HCT116 (cell line): ENCODE results near the gene SLC44A3. TPM values are rescaled to one million over a fixed set of nuclear protein-coding genes. Genes with fewer than 3 reads are reported as not detected.

ENCODE experiments used
- ATAC-seq: fragments of 200-7000 bp; cut with Tn5 transposase; 2 replicates; pipeline ENCODE4 v1.9.1; 2020; ENCODE audit warnings: mild to moderate bottlenecking, moderate library complexity
- BruUV-seq: library from RNA; stranded (reverse); fragments of 400-500 nt; replicated peaks from 2 replicates; lab custom pipeline; 2021; lab: Mats Ljungman, UMichigan
- CTCF ChIA-PET: fragments of 300-600 bp; sonication (Branson Sonifier 250); formaldehyde crosslinking; loops from one replicate; lab custom pipeline; 2021; ENCODE audit warnings: antibody characterized with exemption; lab: Charles Lee
- POLR2A ChIA-PET: fragments of 300-600, 350-600 bp; sonication (Branson Sonifier 250); formaldehyde crosslinking; loops from one replicate; lab custom pipeline; 2021; ENCODE audit warnings: antibody characterized with exemption; lab: Charles Lee
- RAD21 ChIA-PET, 2 experiments: fragments of 300-600 bp; sonication (Branson Sonifier 250); formaldehyde crosslinking; loops; one replicate each; lab custom pipeline; 2023; ENCODE audit warnings: low total read pairs in 2 of 2; ENCODE audit not compliant: uncharacterized antibody in 2 of 2, unreplicated experiment in 2 of 2, low non-redundant PET in 1 of 2; lab: Charles Lee
- DNase-seq: peaks from one replicate; pipeline ENCODE4 v3.0.0-alpha.2; 2010; ENCODE audit warnings: low read depth, low spot score
- H2AFZ ChIP-seq: fragments of 200-600 bp; shearing (Covaris generic), sonication (generic); 2 replicates; pipeline ENCODE4 v1.6.1; 2017; ENCODE audit warnings: low read depth, mixed run types, mixed read lengths, antibody characterized with exemption, low read length; ENCODE audit not compliant: poor library complexity, severe bottlenecking
- H3K27ac ChIP-seq: 2 replicates; pipeline ENCODE4 v1.5.1; 2012; ENCODE audit warnings: low read depth, low read length
- H3K27me3 ChIP-seq: fragments of 200-600 bp; sonication (generic); 2 replicates; pipeline ENCODE4 v1.6.1; 2016; ENCODE audit warnings: mixed run types, low read length, mixed read lengths; ENCODE audit not compliant: insufficient read depth
- H3K36me3 ChIP-seq, 2 experiments: fragments of 200-500 bp in 1 of 2; fragments of 200-600 bp in 1 of 2; sonication (Bioruptor generic) in 1 of 2; sonication (generic) in 1 of 2; 2 replicates each; pipeline versions ENCODE4 v1.5.1 to v1.6.1; 2014 to 2016; ENCODE audit warnings: low read length in 2 of 2, inconsistent platforms in 1 of 2, mixed read lengths in 1 of 2, mixed run types in 1 of 2; ENCODE audit not compliant: insufficient read depth in 2 of 2, control insufficient read depth in 1 of 2
- H3K4me1 ChIP-seq, 2 experiments: fragments of 200-600 bp in 1 of 2; sonication (generic) in 1 of 2; 2 replicates each; pipeline versions ENCODE4 v1.5.1 to v1.6.1; 2012 to 2017; ENCODE audit warnings: low read length in 2 of 2, inconsistent platforms in 1 of 2, mild to moderate bottlenecking in 1 of 2, mixed read lengths in 1 of 2, mixed run types in 1 of 2, moderate library complexity in 1 of 2; ENCODE audit not compliant: insufficient read depth in 2 of 2, control insufficient read depth in 1 of 2
- H3K4me2 ChIP-seq: fragments of 200-600 bp; sonication (generic); 2 replicates; pipeline ENCODE4 v1.6.1; 2017; ENCODE audit warnings: mixed run types, low read length, mixed read lengths
- H3K4me3 ChIP-seq, 2 experiments: fragments of 200-600 bp in 1 of 2; sonication (generic) in 1 of 2; replicated peaks in 1 of 2; 2 replicates each; pipeline ENCODE4 v1.5.1; 2011 to 2016; ENCODE audit warnings: low read length in 2 of 2, control low read depth in 1 of 2, low read depth in 1 of 2, mild to moderate bottlenecking in 1 of 2, mixed read lengths in 1 of 2, mixed run types in 1 of 2
- H3K79me2 ChIP-seq: fragments of 200-600 bp; sonication (generic); 2 replicates; pipeline ENCODE4 v1.6.1; 2017; ENCODE audit warnings: mild to moderate bottlenecking, mixed run types, low read length, moderate library complexity, mixed read lengths; ENCODE audit not compliant: insufficient read depth
- H3K9ac ChIP-seq: fragments of 200-600 bp; sonication (generic); 2 replicates; pipeline ENCODE4 v1.6.1; 2016; ENCODE audit warnings: low read length, mixed read lengths
- H3K9me2 ChIP-seq: fragments of 200-600 bp; sonication (generic), shearing (Covaris generic); 2 replicates; pipeline ENCODE4 v1.6.1; 2017; ENCODE audit warnings: mixed run types, mild to moderate bottlenecking, moderate library complexity; ENCODE audit not compliant: insufficient read depth
- H3K9me3 ChIP-seq, 2 experiments: fragments of 200-500 bp in 1 of 2; fragments of 200-600 bp in 1 of 2; sonication (Bioruptor generic) in 1 of 2; sonication (generic) in 1 of 2; 2 replicates each; pipeline ENCODE4 v1.6.1; 2014 to 2017; ENCODE audit warnings: low read length in 2 of 2, mixed read lengths in 2 of 2, inconsistent platforms in 1 of 2, low read depth in 1 of 2, mild to moderate bottlenecking in 1 of 2, mixed run types in 1 of 2, moderate library complexity in 1 of 2; ENCODE audit not compliant: control insufficient read depth in 1 of 2, insufficient read depth in 1 of 2
- H4K20me1 ChIP-seq: fragments of 200-600 bp; sonication (generic), shearing (Covaris generic); 2 replicates; pipeline ENCODE4 v1.6.1; 2017; ENCODE audit warnings: mixed run types, mild to moderate bottlenecking, moderate library complexity; ENCODE audit not compliant: insufficient read depth
- CEBPB ChIP-seq: IDR thresholded peaks from 2 replicates; pipeline ENCODE4 v1.6.1; 2012; ENCODE audit warnings: low read depth
- EGR1 ChIP-seq: IDR thresholded peaks from 2 replicates; pipeline ENCODE4 v1.6.1; 2012; ENCODE audit warnings: low read depth
- ELF1 ChIP-seq: IDR thresholded peaks from 2 replicates; pipeline ENCODE4 v1.6.1; 2012; ENCODE audit warnings: low read depth, borderline replicate concordance
- EZH2 ChIP-seq: fragments of 200-600 bp; sonication (generic); IDR thresholded peaks from 2 replicates; pipeline ENCODE4 v1.6.1; 2017; ENCODE audit warnings: antibody characterized with exemption, mixed run types
- FOSL1 ChIP-seq: IDR thresholded peaks from 2 replicates; pipeline ENCODE4 v1.6.1; 2012; ENCODE audit warnings: low read depth
- JUND ChIP-seq: IDR thresholded peaks from 2 replicates; pipeline ENCODE4 v1.6.1; 2012
- POLR2A ChIP-seq: IDR thresholded peaks from 2 replicates; pipeline ENCODE4 v1.7.0; 2011; ENCODE audit warnings: borderline replicate concordance; ENCODE audit not compliant: insufficient read depth, insufficient read length; ENCODE audit errors: extremely low read depth
- RAD21 ChIP-seq: IDR thresholded peaks from 2 replicates; pipeline ENCODE4 v1.6.1; 2012; ENCODE audit warnings: low read depth, mild to moderate bottlenecking
- SIN3A ChIP-seq: IDR thresholded peaks from 2 replicates; pipeline ENCODE4 v1.6.1; 2012; ENCODE audit warnings: low read depth
- SRF ChIP-seq: IDR thresholded peaks from 2 replicates; pipeline ENCODE4 v1.6.1; 2012; ENCODE audit warnings: low read depth
- TCF7L2 ChIP-seq: IDR thresholded peaks from 2 replicates; pipeline ENCODE4 v1.7.0; 2011; ENCODE audit warnings: borderline replicate concordance, inconsistent platforms; ENCODE audit not compliant: insufficient read depth, insufficient read length; ENCODE audit errors: extremely low read depth
- intact Hi-C: fragments of 100-400 bp; cut with micrococcal nuclease; formaldehyde crosslinking; loops from 2 replicates; pipeline ENCODE4 v1.10.0; 2022
- total RNA-seq: library from RNA; stranded (reverse); gene quantifications from one replicate; pipeline ENCODE4 v1.2.1, GENCODE V29; 2021; ENCODE audit not compliant: unreplicated experiment
- TF ChIP-seq, protein P1 (sequence below): IDR thresholded peaks from 2 replicates; pipeline ENCODE4 v1.6.1; 2012
- TF ChIP-seq, protein P2 (sequence below), 3 experiments: fragments of 200-600 bp in 1 of 3; sonication (generic) in 1 of 3; IDR thresholded peaks in 2 of 3; conservative IDR thresholded peaks in 1 of 3; 2 replicates each; pipeline ENCODE4 v1.5.1; 2012 to 2017; ENCODE audit warnings: low read depth in 2 of 3, low read length in 2 of 3, antibody characterized with exemption in 1 of 3, borderline replicate concordance in 1 of 3, control low read depth in 1 of 3, mild to moderate bottlenecking in 1 of 3, mixed read lengths in 1 of 3, mixed run types in 1 of 3, moderate library complexity in 1 of 3; ENCODE audit not compliant: insufficient read depth in 1 of 3
- TF ChIP-seq, protein P3 (sequence below): IDR thresholded peaks from 2 replicates; pipeline ENCODE4 v1.6.1; 2011; ENCODE audit warnings: mild to moderate bottlenecking, low read length, moderate library complexity; ENCODE audit not compliant: insufficient replicate concordance; ENCODE audit errors: extremely low read depth
- TF ChIP-seq, protein P4 (sequence below): IDR thresholded peaks from 2 replicates; pipeline ENCODE4 v1.6.1; 2012; ENCODE audit warnings: low read depth

SLC44A3 gene
- total RNA-seq, 1 experiment from 2014 or later, result 9.6 TPM

DNA sequence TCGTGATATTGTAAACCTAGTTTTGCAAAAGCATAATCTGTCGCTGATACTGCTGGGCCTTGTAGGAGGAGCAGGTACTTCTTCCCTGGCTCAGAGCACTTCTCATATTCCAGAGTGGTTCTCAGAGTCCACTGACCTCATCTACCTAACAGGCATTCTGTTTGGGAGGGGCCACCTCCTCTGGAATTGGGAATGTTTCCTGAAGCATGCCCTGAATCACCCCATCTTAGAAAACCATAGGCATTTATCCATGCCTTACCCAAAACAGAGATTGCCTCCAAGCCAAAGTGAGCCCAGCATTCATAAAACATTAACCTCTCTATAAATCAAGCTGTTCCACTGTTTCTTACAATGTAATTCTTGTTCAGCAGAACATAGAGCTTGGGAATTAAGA, 35.1 kb downstream of the SLC44A3 start (continued):
- TF ChIP-seq, protein P1, sequence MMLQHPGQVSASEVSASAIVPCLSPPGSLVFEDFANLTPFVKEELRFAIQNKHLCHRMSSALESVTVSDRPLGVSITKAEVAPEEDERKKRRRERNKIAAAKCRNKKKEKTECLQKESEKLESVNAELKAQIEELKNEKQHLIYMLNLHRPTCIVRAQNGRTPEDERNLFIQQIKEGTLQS, result no peak
- TF ChIP-seq POLR2A (no peak), RAD21 (no peak)
- TF ChIP-seq, protein P2, sequence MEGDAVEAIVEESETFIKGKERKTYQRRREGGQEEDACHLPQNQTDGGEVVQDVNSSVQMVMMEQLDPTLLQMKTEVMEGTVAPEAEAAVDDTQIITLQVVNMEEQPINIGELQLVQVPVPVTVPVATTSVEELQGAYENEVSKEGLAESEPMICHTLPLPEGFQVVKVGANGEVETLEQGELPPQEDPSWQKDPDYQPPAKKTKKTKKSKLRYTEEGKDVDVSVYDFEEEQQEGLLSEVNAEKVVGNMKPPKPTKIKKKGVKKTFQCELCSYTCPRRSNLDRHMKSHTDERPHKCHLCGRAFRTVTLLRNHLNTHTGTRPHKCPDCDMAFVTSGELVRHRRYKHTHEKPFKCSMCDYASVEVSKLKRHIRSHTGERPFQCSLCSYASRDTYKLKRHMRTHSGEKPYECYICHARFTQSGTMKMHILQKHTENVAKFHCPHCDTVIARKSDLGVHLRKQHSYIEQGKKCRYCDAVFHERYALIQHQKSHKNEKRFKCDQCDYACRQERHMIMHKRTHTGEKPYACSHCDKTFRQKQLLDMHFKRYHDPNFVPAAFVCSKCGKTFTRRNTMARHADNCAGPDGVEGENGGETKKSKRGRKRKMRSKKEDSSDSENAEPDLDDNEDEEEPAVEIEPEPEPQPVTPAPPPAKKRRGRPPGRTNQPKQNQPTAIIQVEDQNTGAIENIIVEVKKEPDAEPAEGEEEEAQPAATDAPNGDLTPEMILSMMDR (IDR thresholded peaks at IDR 0.05 in 2 of 3, conservative IDR thresholded peaks at IDR 0.05 in 1 of 3; ENCODE audit: borderline replicate concordance in 1 of 3, insufficient read depth in 1 of 3, low read depth in 2 of 3, low read length in 2 of 3), result no peak

DNA sequence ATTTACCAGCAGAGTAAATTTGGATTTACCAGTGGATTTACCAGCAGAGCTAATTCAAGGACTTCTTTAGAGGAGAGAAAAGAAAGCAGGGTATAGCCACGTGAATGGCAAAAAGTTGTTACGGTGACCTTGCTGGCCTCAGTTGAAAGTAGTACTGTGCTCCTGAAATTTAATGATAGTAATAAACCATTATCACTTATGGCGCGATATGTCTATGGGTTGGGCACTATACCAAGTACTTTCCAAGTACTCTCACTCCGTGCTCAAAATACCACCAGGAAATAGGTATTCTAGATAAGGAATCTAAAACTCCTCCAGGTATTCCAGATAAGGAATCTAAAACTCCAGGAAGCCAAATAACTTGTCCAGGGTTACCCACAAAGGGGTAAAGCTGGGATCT, 35.8 kb downstream of the SLC44A3 start:
- H3K9me3 ChIP-seq, result no peaks in the 10 kb centered on the region
- CTCF ChIA-PET, result interaction anchor here (5.5 to 7.0 kb wide), 2 partner anchors 185 to 189 kb away, joined by 101 to 190 read pairs; no protein-coding TSS in a partner anchor
- no peak overlapping the region for H3K9ac ChIP-seq
- H3K4me1 ChIP-seq, result peaks cover 16 to 39% of the 10 kb centered on the region in 2 experiments
- BruUV-seq, result no TSS peak
- no peaks in the 10 kb centered on the region for H4K20me1 ChIP-seq
- intact Hi-C loops, result no loop called here
- no peaks in the 10 kb centered on the region for H3K27me3 ChIP-seq
- DNase-seq (no peak), ATAC-seq (no peak)
- no peak overlapping the region for H2AFZ ChIP-seq
- RAD21 ChIA-PET, result interaction anchor here in 1 of 2 experiments (3.8 kb wide), 1 partner anchor 185 kb away, joined by 52 read pairs; no protein-coding TSS in a partner anchor
- H3K27ac ChIP-seq, result no peak overlapping the region
- H3K36me3 ChIP-seq, result no peaks in the 10 kb centered on the region
- H3K4me2 ChIP-seq, result peak overlapping the region; percentile 86; the same call in 1 of the 2 replicates
- no peaks in the 10 kb centered on the region for H3K79me2 ChIP-seq
- no peaks in the 10 kb centered on the region for H3K9me2 ChIP-seq
- POLR2A ChIA-PET, result no interaction called here
- H3K4me3 ChIP-seq, result no peak overlapping the region
- TF ChIP-seq, protein P2 (IDR thresholded peaks at IDR 0.05 in 2 of 3, conservative IDR thresholded peaks at IDR 0.05 in 1 of 3; ENCODE audit: borderline replicate concordance in 1 of 3, insufficient read depth in 1 of 3, low read depth in 2 of 3, low read length in 2 of 3), result no peak
- TF ChIP-seq TCF7L2, result no peak
- no peak for TF ChIP-seq EZH2
- TF ChIP-seq, protein P3, sequence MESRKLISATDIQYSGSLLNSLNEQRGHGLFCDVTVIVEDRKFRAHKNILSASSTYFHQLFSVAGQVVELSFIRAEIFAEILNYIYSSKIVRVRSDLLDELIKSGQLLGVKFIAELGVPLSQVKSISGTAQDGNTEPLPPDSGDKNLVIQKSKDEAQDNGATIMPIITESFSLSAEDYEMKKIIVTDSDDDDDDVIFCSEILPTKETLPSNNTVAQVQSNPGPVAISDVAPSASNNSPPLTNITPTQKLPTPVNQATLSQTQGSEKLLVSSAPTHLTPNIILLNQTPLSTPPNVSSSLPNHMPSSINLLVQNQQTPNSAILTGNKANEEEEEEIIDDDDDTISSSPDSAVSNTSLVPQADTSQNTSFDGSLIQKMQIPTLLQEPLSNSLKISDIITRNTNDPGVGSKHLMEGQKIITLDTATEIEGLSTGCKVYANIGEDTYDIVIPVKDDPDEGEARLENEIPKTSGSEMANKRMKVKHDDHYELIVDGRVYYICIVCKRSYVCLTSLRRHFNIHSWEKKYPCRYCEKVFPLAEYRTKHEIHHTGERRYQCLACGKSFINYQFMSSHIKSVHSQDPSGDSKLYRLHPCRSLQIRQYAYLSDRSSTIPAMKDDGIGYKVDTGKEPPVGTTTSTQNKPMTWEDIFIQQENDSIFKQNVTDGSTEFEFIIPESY, result no peak
- TF ChIP-seq EGR1, result no peak
- TF ChIP-seq FOSL1, result no peak
- no peak for TF ChIP-seq SIN3A
- TF ChIP-seq ELF1, result no peak
- TF ChIP-seq SRF, result no peak
- no peak for TF ChIP-seq CEBPB
- no peak for TF ChIP-seq JUND
- TF ChIP-seq, protein P4, sequence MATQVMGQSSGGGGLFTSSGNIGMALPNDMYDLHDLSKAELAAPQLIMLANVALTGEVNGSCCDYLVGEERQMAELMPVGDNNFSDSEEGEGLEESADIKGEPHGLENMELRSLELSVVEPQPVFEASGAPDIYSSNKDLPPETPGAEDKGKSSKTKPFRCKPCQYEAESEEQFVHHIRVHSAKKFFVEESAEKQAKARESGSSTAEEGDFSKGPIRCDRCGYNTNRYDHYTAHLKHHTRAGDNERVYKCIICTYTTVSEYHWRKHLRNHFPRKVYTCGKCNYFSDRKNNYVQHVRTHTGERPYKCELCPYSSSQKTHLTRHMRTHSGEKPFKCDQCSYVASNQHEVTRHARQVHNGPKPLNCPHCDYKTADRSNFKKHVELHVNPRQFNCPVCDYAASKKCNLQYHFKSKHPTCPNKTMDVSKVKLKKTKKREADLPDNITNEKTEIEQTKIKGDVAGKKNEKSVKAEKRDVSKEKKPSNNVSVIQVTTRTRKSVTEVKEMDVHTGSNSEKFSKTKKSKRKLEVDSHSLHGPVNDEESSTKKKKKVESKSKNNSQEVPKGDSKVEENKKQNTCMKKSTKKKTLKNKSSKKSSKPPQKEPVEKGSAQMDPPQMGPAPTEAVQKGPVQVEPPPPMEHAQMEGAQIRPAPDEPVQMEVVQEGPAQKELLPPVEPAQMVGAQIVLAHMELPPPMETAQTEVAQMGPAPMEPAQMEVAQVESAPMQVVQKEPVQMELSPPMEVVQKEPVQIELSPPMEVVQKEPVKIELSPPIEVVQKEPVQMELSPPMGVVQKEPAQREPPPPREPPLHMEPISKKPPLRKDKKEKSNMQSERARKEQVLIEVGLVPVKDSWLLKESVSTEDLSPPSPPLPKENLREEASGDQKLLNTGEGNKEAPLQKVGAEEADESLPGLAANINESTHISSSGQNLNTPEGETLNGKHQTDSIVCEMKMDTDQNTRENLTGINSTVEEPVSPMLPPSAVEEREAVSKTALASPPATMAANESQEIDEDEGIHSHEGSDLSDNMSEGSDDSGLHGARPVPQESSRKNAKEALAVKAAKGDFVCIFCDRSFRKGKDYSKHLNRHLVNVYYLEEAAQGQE, result no peak
